NCI-H2196 (cell line): ENCODE results near the gene FRMPD4.

ENCODE experiments used
- DNase-seq: peaks from one replicate; lab custom pipeline; 2025; ENCODE audit not compliant: unreplicated experiment; lab: John Stamatoyannopoulos, UW

Gene FRMPD4

DNA sequence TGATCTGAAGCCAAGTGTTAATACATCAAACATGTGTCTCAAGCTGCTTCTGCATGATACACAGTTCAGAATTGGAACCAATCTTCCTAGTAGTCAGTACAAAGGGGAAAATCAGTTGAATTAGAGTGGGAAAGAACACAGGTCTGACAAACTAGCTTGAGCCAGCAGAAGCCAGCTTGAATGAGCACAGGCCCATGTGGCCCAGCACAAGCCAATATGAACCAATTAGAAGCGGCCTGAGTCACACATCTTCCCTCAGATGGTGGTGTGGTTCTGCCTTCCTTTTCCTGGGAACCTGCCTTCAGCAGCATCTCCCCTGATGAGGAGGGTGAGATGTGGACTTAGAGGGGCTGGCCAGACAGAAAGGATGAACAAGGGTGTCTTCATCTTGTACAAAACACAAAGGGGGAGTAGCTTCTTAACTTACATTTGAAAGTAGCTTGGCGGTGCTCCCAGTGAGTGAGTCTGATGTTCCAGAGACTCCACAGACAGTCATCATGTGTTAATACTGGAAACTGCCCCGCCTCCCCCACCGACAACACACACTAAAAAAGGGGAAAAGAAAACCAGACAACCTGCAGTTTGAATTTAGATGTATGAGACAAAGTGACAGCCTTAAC, 72.0 kb downstream of the FRMPD4 start:
- no peak for DNase-seq

GRCh38 chrX:12210971-12211370, 72.7 kb downstream of the FRMPD4 start:
- no peak for DNase-seq

DNA sequence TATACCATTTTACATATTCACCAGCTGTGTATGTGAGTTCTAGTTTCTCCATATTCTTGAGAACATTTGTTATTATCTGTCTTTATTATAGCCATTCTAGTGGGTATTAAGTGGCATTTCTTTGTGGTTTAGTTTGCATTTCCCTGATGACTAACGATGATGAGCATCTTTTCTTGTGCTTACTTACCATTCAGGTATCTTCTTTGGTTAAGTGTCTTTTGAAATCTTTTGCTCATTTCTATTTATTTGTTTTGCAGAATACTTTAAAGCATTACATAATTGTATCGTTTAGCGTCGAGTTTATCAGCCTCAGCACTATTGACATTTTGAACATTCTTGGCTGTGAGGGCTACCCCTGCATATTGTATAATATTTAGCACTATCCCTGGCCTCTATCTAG, 85.4 kb downstream of the FRMPD4 start:
- no peak for DNase-seq

DNA sequence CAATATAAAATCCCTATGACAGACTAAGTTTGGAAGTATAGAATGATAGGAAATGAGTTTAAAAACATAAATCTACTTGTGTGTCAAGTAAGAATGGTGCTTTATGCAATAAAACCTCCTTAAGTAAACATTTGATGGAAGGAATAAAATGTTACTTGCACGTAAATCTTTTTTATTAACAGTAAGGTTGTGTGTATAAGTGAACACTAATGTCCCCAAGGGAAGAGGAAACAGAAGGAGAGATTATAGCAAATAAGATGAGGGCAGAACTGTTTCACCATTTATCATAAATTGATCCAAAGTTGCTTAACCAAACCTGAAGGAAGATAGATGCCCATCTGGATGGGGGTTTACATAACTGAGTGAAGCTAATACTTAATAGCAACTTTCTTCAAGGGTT, 86.8 kb downstream of the FRMPD4 start:
- DNase-seq = no peak

- no peak for DNase-seq
Measured at GRCh38 chrX:12227412-12228041, 89.3 kb downstream of the FRMPD4 start.

GRCh38 chrX:12228862-12229261, 90.6 kb downstream of the FRMPD4 start:
- DNase-seq = no peak

DNA sequence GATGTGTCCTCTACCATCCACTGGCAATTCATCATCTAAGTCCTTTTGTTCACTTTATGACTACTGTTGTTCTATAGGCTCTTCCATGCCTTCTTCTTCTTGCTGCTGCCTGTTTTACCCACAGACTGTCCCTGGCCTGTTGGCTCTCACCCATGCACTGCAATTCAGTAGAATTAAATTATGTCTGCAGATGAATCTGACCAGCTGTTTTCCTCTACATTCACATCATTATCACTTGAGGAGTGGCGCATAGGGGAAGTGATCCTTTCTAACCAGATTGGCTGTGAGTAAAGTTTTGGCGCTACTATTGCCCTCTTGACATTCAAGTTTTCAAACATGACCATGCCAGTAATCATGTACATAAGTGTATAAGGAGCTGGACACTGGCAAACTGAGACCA, 91.7 kb downstream of the FRMPD4 start:
- no peak for DNase-seq

DNA sequence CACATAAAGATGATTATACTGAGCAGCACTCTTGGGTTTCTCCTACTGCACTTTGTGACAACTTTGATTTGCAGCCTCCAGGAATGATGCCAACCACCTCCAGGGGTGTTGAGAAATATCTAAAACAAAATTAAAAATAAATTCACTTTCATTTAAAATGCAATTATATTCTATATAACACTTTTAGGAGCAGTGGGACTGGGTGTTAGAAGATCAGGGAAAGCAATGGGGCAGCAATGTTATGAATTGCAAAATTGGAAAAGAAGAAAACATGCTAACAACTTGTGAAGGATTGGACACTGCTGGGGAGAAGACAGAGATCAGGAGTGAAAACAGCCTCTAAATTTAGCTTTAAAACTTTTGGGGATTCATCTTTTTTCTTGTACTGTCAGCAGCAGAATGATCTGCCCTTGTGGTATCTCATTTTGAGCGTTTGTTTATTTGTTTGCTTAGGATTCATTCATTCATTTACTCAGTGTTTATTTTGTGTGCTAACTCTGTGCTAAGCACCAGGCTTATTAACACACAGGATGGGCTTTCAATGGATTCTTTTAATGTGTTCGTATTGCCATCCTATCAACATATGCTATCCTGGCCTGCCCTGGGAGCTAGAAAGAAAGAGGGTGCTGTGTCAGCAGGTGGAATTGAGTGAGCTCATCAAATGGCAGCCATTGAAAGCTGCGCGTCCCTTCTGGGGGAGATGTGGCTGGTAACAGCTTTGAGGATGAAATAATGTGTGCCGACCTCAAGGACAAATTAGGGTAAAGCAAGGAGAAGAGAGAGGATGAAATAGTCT, 96.5 kb downstream of the FRMPD4 start:
- no peak for DNase-seq

GRCh38 chrX:12236156-12236555, 97.9 kb downstream of the FRMPD4 start:
- DNase-seq = no peak

GRCh38 chrX:12237131-12237530, 98.9 kb downstream of the FRMPD4 start:
- DNase-seq = no peak

DNA sequence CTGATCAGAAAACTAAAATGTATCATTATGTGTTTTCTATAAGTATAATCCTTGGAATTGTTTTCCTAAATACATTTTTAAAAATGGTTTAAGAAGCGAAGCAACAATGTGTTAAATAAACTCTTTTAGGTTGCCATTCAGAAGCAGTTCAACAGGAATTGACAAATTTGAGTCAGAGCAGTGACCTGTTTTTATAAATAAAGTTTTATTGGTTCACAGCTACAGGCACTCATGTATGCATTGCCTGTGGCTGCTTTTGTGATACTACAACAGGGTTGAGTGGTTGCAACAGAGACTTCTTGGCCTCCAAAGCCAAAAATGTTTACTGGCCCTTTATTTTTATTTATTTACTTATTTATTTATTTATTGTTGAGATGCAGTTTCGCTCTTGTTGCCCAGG, 99.5 kb downstream of the FRMPD4 start:
- DNase-seq = no peak

DNA sequence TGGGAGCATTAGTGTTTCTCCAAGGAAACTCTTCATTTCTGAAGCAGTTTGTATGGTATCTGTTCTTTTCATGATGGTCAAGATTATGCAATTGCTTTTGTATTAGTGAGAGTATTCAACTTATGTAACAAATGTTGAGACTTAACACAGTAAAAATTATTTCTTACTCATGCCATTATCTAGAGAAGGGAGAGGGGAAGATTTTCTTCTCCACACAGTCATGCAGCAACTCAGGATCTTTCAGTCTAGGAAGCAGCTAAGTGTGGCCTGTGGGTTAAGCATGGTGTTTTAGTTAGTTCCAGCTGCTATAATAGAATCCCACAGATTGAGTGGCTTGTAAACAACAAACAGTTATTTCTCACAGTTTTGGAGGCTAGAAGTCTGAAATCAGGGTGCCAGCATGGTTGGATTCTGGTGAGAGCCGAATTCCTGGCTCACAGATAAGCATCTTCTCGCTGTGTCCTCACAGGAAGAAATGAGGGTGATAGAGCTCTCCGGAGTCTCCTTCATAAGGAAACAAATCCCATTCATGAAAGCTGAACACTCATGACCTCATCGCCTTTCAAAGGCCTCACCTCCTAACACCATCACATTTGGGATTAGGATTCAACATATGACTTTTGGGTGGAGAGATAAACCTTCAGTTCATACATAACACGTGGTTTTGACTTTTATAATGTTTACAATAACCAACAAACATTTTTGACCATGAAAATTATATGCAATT, 101.2 kb downstream of the FRMPD4 start:
- no peak for DNase-seq

DNA sequence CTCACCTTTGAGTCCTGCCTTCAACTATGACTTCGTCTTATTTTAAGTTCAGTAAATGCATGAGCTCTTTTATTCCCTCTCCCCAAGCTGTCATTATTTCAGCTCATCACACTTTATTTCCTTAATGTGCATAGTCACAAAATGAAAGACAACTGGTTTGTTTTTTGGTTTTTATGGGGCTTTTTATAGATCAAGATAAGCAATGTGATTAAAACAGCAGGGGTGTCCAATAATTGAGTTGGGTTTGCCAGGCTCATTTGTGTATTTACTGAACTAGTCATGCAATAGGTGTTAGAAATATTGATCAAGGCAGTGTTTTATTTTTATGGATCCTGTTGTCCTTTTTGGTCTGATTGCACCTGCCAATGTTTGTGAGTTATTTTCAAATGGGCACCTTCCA, 102.2 kb downstream of the FRMPD4 start:
- DNase-seq = no peak

DNA sequence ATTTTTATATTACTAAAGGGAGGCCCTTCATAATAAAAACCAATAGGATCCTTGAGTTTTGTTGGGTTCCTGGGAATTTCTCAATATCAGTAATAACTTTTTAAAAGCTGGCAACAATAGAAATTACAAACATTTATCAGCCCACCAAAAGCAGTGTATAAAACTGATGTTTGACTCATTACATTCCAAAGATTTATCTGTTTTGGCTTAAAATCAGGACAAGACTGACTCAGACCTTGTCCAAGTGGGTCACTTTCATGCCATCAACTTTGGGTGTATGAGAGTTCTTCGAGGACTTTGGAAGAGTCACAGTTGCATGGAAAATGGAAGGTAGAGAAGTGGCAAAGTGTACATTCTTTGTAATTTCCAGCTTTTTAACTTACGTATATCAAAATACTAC, 102.8 kb downstream of the FRMPD4 start:
- DNase-seq = no peak

DNA sequence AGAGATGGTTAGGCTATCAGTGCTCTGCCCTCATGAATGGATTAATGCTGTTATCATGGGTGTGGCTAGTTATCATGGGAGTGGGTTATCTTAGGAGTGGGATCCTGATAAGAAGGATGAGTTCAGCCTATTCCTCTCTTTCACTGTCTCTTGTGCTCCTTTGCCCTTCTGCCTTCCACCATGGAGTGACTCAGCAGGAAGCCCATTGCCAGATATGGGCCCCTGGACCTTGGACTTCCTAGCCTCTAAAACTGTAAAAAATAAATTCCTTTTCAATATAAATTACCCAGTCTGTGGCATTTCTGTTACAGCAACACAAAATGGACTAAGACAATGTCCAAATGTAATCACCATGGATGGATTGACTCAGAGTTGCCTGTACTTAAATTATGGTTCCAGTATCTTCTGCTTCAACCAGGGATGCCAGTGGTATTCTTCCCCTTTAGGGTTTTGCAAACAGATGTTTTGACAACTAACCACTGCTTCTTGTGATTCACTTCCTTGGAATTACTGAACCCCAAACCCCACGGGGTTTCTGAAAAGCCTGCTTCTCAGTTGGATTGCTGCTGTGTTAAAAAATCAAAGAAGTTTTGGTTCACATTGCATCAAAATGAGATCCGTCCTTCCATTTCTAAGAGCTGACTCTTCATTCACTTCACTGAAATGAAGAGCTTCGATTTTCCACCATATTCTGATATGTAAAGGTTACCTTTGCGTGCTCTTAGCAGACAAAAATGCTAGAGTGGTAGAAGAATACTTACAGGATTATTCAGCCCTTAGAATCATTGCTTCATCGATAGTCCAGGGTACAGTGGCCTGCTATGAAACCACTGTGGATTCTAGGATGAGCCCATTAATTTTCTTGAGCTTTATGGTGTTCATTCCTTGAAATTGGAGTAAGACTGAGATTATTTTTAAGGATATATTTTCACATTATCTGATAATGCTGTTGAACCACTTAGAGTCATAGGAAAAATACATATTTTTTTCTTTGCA, 107.7 kb downstream of the FRMPD4 start:
- no peak for DNase-seq

DNA sequence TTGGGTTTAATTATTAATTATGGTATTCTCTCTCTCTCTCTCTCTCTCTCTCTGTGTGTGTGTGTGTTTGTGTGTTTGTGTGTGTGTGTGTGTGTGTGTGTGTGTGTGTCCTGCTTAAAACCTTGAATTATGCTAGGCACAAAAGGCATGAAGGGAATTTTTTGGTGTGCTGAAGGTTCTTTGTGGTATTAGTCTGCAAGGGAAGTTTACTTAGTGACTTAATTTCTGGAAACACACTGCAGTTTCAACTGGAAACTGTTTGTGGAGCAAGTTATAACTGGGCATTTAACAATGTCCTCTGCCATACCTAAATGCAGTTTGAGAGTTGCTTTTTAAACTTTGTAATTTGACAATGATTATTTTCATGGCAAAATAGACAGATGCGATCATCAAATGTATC, 111.7 kb downstream of the FRMPD4 start:
- no peak for DNase-seq

DNA sequence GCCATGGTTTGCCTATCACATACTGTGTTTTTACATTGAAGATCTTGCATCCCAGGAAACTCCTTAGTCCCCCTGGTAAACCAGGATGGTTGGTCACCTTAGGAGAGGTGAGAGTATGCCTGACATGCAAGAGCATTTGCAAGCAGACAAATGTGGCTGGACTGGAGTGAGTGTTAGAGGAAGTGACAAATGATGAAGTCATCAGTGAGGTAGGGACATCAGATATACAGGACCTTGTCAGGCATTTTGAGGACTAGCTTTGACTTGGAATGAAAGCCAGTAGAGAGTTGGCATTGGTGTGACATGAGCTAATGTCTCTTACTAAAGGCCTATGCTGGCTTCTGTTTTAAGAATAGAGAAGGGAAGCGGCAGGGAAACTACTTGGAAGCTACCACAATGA, 124.9 kb downstream of the FRMPD4 start:
- DNase-seq = no peak

DNA sequence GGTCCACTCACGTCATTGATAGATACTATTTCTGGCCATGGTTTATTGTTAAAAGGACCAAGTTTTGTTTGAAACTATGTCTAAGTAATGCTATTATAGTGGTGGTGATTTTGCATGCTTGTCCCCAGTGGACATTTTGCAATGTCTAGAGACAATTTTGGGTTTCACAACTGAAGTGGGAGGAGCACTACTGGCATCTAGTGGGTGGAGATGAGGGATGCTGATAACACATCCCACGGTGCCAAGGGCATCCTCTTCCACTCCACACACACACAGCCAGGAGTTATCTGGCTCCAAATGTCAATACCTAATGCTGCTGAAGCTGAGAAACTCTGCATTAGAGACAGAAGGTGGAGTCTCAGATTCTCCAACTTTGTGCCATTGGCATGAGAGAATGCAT, 131.2 kb downstream of the FRMPD4 start:
- no peak for DNase-seq

GRCh38 chrX:12278151-12278550, 139.9 kb downstream of the FRMPD4 start:
- DNase-seq = no peak

DNA sequence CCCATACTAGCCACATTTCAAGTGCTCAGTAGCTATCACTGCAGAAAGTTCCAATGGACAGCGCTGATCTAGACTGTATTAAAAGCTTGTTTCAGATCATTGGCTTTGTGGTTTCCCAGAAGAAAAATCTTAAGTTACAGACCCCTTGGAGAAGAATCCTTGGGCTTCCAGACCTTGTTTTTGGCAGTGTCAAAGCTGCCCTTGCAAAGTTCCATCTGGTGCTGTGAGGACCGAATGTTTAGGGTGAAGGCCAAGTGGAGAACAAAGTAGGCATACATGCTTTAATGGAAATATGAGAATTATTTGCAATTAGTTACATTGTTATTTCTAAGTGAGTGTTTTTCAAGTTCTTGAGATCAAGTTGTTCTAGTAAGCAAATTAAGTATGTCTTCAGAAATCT, 144.7 kb downstream of the FRMPD4 start:
- DNase-seq = no peak
